HG02970 (cell line): Measurements from ENCODE around the gene OR1J4.
"Not testable (repeated sequence)": the region's sequence is repeated elsewhere in the genome, so short reads cannot be mapped to it uniquely, and the experiment has no call there.

Experiments
- ATAC-seq: cut with Tn5 transposase; IDR thresholded peaks from one replicate; pipeline ENCODE4 v1.9.1; 2021; ENCODE audit warnings: mild to moderate bottlenecking, moderate library complexity, moderate number of reproducible peaks; ENCODE audit not compliant: unreplicated experiment, low FRiP score

The OR1J4 gene, protein sequence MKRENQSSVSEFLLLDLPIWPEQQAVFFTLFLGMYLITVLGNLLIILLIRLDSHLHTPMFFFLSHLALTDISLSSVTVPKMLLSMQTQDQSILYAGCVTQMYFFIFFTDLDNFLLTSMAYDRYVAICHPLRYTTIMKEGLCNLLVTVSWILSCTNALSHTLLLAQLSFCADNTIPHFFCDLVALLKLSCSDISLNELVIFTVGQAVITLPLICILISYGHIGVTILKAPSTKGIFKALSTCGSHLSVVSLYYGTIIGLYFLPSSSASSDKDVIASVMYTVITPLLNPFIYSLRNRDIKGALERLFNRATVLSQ

DNA sequence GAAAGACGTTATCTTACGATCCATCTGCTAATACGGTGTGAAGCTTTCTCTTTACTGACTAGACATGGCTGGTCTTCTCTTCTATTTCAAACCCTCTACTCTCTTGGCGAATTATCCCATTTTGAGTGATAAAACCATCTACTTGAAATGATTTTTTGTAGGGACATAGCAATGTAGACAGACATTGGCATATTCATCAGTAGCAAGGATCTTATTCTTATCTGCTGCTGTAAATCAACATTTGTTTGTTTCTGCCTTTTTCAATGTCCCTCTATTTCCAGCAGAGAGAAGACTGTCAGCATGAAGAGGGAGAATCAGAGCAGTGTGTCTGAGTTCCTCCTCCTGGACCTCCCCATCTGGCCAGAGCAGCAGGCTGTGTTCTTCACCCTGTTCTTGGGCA lies at the start of gene OR1J4:
TSS of gene OR1J4 (plus strand) at position 301 of the 400 bp plus-strand sequence. CDS start at position 301, 0 bp downstream.
- no peak for ATAC-seq

- no peak for ATAC-seq
These were observed 44.4 kb upstream of the OR1J4 start for GRCh38 chr9:122474561-122474960.

- ATAC-seq = no peak
These were observed 43.2 kb upstream of the OR1J4 start for GRCh38 chr9:122475717-122476116.

GRCh38 chr9:122477346-122477745 lies 41.6 kb upstream of the OR1J4 start:
- ATAC-seq = no peak

DNA sequence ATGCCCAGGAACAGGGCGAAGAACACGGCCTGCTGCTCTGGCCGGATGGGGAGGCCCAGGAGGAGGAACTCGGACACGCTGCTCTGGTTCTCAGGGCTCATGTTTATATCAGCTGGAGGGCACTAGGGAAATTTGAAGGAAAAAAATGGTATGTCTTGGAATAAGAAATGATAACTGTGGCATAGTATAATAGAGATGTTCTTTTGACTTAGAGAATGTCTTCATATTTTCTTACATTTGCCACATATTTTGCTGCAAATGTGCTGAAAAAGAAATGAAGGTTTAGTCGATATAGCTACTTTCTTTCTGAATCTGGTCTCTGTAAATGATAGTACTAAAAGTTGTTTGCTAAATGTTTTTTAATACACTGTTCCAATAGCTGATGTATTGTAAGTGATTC lies 41.1 kb upstream of the OR1J4 start, which contains the start of gene OR1J1:
TSS of gene OR1J1 (minus strand) at position 101 of the 400 bp plus-strand sequence. CDS start at position 101, 0 bp downstream.
- no peak for ATAC-seq

- no peak for ATAC-seq
These were observed 39.9 kb upstream of the OR1J4 start for GRCh38 chr9:122479062-122479461.

GRCh38 chr9:122498883-122499288 lies 20.1 kb upstream of the OR1J4 start:
- ATAC-seq = no peak

DNA sequence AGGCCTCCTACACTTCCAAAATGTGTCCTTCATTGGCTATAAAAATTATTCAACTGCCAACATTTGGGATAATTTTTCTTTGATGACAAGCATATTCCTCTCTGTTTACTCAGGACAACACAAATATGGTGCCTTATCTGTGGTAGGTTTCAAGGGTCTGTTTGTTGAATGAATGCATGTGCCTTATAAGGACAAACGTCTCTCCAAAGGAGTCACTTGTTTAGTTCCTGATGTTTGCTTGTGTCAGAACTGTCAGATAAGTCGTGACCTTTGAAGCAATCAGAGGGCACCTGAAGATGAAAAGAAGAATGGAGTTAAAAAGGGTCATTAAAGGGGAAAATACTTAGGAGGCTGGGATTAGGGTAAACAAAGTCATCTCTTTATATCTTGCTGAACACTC lies 12.0 kb upstream of the OR1J4 start:
- no peak for ATAC-seq

- no peak for ATAC-seq
These were observed 8.4 kb upstream of the OR1J4 start, which contains the start of gene OR1J2 for GRCh38 chr9:122510502-122510901. Gene OR1J2, plus strand, starts transcription at chr9:122510802. Its CDS starts 0 bp downstream, at chr9:122510802.

DNA sequence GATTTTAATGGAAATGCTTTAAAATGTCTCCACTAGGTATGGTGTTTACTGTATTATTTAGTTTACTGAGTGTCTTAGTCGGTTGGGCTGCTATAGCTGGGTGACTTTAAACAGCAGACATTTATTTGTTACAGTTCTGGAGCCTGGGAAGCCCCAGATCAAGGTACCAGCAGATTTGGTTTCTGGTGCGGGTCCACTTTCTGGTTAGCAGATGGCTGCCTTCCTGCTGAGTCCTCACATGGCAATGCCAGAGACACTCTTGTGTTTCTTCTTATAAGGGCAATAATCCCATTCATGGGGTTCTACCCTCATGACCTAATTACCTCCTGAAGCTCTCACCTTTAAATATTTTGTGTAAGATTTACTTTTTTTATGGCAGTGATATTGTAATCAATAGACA lies 715 bp upstream of the OR1J4 start:
- ATAC-seq = no peak

- ATAC-seq = no peak
These were observed 435 bp downstream of the OR1J4 start for GRCh38 chr9:122519376-122519775.

- no peak for ATAC-seq
These were observed 7.7 kb downstream of the OR1J4 start for GRCh38 chr9:122526602-122527001.

DNA sequence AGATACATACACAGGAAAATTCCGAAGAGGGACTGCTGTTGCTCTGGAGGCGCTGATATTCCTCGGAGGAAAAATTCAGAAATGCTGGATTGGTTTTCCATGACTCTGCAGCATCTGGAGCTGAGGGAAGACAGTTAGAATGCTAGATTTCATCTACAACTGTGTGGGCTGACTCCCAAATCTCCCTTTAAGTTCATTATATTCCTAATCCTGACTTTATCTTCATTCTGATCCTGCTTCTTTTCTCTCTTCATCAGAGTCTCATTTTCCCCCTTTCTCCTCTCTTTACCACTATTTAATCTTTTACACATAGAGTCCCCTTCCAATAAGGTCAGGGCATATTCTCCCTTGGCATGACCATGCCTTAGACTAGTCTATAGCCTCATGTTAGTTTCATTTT lies 8.3 kb downstream of the OR1J4 start, which contains the start of gene OR1N1:
TSS of gene OR1N1 (minus strand) at position 101 of the 400 bp plus-strand sequence. CDS start at position 101, 0 bp downstream.
- no peak for ATAC-seq

DNA sequence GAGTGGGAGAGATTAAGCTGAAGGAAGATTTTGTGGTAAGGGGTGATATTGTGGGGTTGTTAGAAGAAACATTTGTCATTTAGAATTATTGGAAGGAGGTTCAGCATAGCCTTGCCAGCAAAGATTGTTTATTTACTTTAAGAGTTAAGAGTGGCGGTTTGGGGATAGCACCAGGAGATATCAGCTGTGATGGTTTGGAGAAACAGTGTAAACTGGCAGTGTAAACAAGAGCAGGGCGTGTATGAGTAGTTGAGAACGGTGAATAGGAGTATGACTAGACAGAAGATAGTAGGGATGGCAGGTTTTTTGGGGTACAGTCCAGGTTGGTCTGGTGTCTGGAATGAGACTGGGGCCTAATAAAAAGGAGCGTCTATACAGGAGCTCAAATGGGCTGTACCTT lies 12.2 kb downstream of the OR1J4 start:
- ATAC-seq = not testable (repeated sequence)

- no peak for ATAC-seq
These were observed 17.2 kb downstream of the OR1J4 start for GRCh38 chr9:122536134-122536533.

DNA sequence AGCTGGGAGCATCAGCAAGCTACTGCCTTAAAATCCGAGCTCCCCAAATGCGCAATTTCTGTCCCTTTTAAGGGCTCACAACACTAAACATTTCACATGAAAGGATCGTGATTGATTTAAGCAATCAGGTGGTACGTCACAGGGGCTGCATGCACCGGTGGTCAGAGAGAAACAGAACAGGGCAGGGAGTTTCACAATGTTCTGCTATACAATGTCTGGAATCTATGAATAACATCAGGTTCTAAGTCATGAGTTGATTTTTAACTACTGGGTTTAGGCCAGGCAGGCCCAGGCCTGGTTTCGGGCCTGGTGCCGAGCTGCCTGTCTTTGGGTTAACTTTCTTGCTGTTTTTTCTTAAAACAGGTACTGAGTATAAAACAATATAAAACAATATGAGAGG lies 18.1 kb downstream of the OR1J4 start:
- not testable (repeated sequence) for ATAC-seq

DNA sequence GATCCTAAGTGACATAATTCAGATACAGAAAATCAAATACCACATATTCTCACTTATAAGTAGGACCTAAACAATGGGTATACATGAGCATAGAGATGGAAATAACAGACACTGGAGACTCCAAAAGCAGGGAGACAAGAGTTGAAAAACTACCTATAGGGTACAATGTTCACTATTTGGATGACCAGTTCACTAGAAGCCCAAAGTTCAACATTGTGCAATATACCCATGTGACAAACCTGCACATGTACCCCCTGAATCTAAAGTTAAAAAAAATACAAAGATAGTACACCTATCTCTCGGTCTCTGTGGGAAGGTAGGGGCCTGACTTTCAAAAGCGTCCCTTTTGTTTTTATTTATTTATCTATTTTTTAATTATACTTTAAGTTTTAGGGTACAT lies 19.8 kb downstream of the OR1J4 start:
- no peak for ATAC-seq

DNA sequence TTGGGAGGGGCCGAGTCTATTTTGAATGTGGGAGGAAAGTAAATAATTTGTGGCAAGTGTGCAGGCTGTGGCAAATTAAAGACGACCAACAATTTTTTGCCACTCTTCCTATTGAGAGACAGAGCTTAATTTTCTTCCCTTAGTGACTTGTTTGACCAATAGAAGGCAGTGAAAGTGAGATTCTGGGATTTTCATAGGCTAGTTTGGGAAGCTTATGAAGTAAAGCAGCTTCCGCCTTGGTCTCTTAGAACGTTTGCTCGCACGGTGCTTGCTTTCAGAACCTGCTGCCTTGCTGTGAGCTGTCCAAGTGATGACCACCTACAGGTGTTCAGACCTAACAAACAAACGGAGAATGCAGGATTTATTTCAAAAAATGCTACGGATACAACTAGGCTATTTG lies 27.3 kb downstream of the OR1J4 start:
- ATAC-seq = no peak

DNA sequence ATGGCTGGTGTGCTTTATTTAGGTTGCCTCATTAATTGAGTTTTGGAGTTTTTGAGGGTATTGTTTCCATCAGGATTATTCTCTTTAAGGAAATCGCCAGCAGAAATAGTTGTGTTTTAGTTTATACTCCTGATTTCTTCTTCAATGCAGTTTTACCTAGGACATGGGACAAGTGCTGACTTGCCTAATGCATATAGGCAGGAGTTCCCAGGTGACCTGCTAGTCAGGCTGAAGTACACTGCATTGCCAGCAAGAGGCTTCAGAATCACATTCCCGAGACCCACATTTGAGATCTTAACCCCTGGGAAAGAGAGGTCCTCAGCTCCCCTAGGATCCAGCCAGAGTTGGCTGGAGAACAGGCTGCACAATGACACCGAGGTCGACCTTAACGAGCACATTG lies 32.4 kb downstream of the OR1J4 start:
- no peak for ATAC-seq

- no peak for ATAC-seq
These were observed 33.9 kb downstream of the OR1J4 start, which contains the start of gene OR1N2 for GRCh38 chr9:122552812-122553211. Gene OR1N2, plus strand, starts transcription at chr9:122553112. Its CDS starts 100 bp downstream, at chr9:122553212.

DNA sequence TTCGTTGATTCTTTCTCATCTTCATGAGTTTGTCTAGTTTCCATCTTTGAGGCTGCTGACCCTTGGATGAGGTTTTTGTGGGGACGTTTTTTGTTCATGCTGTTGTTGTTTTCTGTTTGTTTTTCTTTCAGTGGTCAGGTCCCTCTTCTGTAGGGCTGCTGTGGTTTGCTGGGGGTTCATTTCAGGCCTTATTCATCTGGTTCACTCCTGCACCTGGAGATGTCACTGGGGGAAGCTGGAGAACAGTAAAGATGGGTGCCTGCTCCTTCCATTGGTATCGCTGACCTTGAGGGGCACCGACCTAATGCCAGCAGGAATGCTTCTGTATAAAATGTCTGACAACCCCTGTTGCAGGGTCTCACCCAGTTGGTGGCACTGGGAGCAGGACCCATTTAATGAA lies 42.5 kb downstream of the OR1J4 start:
- no peak for ATAC-seq

GRCh38 chr9:122562134-122562760 lies 43.3 kb downstream of the OR1J4 start:
- no peak for ATAC-seq
